Activated CD4-positive, CD25-positive, alpha-beta regulatory T cell treated with anti-CD3 and anti-CD28 coated beads, Interleukin-2, amount 50 U/mL, for 24 hours (primary cell): Measurements from ENCODE around the gene ALG2.
"Not testable (repeated sequence)": the region's sequence is repeated elsewhere in the genome, so short reads cannot be mapped to it uniquely, and the experiment has no call there.

ENCODE experiments used
- ATAC-seq, 2 donors: fragments of 150-1000 bp; cut with Tn5 transposase; one replicate each; pipeline ENCODE4 v1.10.0; 2021; ENCODE audit warnings: mild to moderate bottlenecking in 1 of 2, moderate library complexity in 1 of 2

ALG2 gene

GRCh38 chr9:99221621-99222415 is at the start of gene ALG2, which contains the start of gene SEC61B:
TSS of gene ALG2 (minus strand) at chr9:99221942. CDS start at chr9:99221894, 48 bp downstream.
TSS of gene SEC61B (plus strand) at chr9:99222282. CDS start at chr9:99222364, 82 bp downstream.
- ATAC-seq, result peak; percentile 94

GRCh38 chr9:99270491-99270890 is 48.7 kb upstream of the ALG2 start:
- no peak for ATAC-seq

GRCh38 chr9:99269416-99269815 is 47.7 kb upstream of the ALG2 start:
- ATAC-seq, result no peak

- peak; percentile 65 to 76 for ATAC-seq
Observed at GRCh38 chr9:99266255-99267023, 44.7 kb upstream of the ALG2 start.

GRCh38 chr9:99265691-99266090 is 43.9 kb upstream of the ALG2 start:
- peak in 1 of 2 donors; percentile 24 for ATAC-seq

GRCh38 chr9:99264070-99264680 is 42.4 kb upstream of the ALG2 start:
- peak in 1 of 2 donors; percentile 7 for ATAC-seq

GRCh38 chr9:99262949-99263418 is 41.2 kb upstream of the ALG2 start:
- ATAC-seq, result no peak

- no peak for ATAC-seq
Observed at GRCh38 chr9:99261923-99262322, 40.2 kb upstream of the ALG2 start.

- ATAC-seq, result peak; percentile 72 to 74
Observed at GRCh38 chr9:99259231-99259918, 37.6 kb upstream of the ALG2 start.

GRCh38 chr9:99257723-99258389 is 36.1 kb upstream of the ALG2 start:
- no peak for ATAC-seq

GRCh38 chr9:99255651-99256050 is 33.9 kb upstream of the ALG2 start:
- no peak for ATAC-seq

GRCh38 chr9:99253772-99254431 is 32.2 kb upstream of the ALG2 start:
- ATAC-seq, result peak; percentile 83 to 91

- peak; percentile 63 to 64 for ATAC-seq
Observed at GRCh38 chr9:99253134-99253533, 31.4 kb upstream of the ALG2 start.

GRCh38 chr9:99251157-99251556 is 29.4 kb upstream of the ALG2 start:
- ATAC-seq, result no peak

- ATAC-seq, result no peak
Observed at GRCh38 chr9:99249619-99250018, 27.9 kb upstream of the ALG2 start.

- peak in 1 of 2 donors; percentile 36 for ATAC-seq
Observed at GRCh38 chr9:99244344-99245260, 22.9 kb upstream of the ALG2 start.

GRCh38 chr9:99241106-99241505 is 19.4 kb upstream of the ALG2 start:
- no peak for ATAC-seq

- ATAC-seq, result no peak
Observed at GRCh38 chr9:99239341-99240060, 17.8 kb upstream of the ALG2 start.

- ATAC-seq, result peak in 1 of 2 donors; percentile 48
Observed at GRCh38 chr9:99238331-99238730, 16.6 kb upstream of the ALG2 start.

- ATAC-seq, result not testable (repeated sequence)
Observed at GRCh38 chr9:99237849-99238248, 16.1 kb upstream of the ALG2 start.
